ENCODE measurements around the gene TNIK.

TNIK gene

GRCh38 chr3:171274222-171274621, 186.0 kb downstream of the TNIK start:
- no peak for DNase-seq

- no peak for DNase-seq
Measured at GRCh38 chr3:171270541-171270940, 189.7 kb downstream of the TNIK start.

GRCh38 chr3:171269542-171269941, 190.7 kb downstream of the TNIK start:
- no peak for DNase-seq

GRCh38 chr3:171268677-171269076, 191.5 kb downstream of the TNIK start:
- DNase-seq, result no peak

GRCh38 chr3:171267104-171267503, 193.1 kb downstream of the TNIK start:
- DNase-seq, result no peak

GRCh38 chr3:171266740-171267073, 193.5 kb downstream of the TNIK start:
- DNase-seq, result no peak

GRCh38 chr3:171266034-171266739, 194.0 kb downstream of the TNIK start:
- no peak for DNase-seq

GRCh38 chr3:171264758-171265157, 195.4 kb downstream of the TNIK start:
- no peak for DNase-seq

- DNase-seq, result no peak
Measured at GRCh38 chr3:171262431-171262830, 197.8 kb downstream of the TNIK start.

- no peak for DNase-seq
Measured at GRCh38 chr3:171261487-171261886, 198.7 kb downstream of the TNIK start.

GRCh38 chr3:171260899-171261298, 199.3 kb downstream of the TNIK start:
- no peak for DNase-seq

GRCh38 chr3:171260466-171260865, 199.7 kb downstream of the TNIK start:
- DNase-seq, result peak; percentile 57

GRCh38 chr3:171258316-171258715, 201.9 kb downstream of the TNIK start:
- DNase-seq, result no peak

GRCh38 chr3:171257251-171258203, 202.7 kb downstream of the TNIK start:
- DNase-seq, result no peak

GRCh38 chr3:171256445-171257250, 203.6 kb downstream of the TNIK start:
- no peak for DNase-seq

- no peak for DNase-seq
Measured at GRCh38 chr3:171255236-171255806, 204.9 kb downstream of the TNIK start.

GRCh38 chr3:171254315-171254714, 205.9 kb downstream of the TNIK start:
- DNase-seq, result no peak

GRCh38 chr3:171251835-171252234, 208.4 kb downstream of the TNIK start:
- no peak for DNase-seq

- DNase-seq, result no peak
Measured at GRCh38 chr3:171250444-171250843, 209.8 kb downstream of the TNIK start.

- DNase-seq, result no peak
Measured at GRCh38 chr3:171249245-171249644, 211.0 kb downstream of the TNIK start.

GRCh38 chr3:171248426-171249111, 211.6 kb downstream of the TNIK start:
- DNase-seq, result no peak
